Caki2 (cell line): ENCODE results near the gene NEO1. TPM values are rescaled to one million over a fixed set of nuclear protein-coding genes. Genes with fewer than 3 reads are reported as not detected.

Experiments
- DNase-seq: peaks from one replicate; pipeline ENCODE4 v3.0.0-alpha.2; 2015; ENCODE audit warnings: low read depth
- in situ Hi-C: cut with HindIII; loops from 2 replicates; pipeline ENCODE4 v1.10.0; 2016; ENCODE audit warnings: low sequenced_read_pairs, low pct_unique_long_range_greater_than_20kb, mixed read lengths
- total RNA-seq: library from RNA; depleted of rRNA; stranded (reverse); fragments of >200 nt; shearing (Covaris generic); gene quantifications from 2 replicates; pipeline ENCODE4 v1.2.3, GENCODE V29; 2014; ENCODE audit warnings: low replicate concordance

The NEO1 gene
- total RNA-seq, 1 experiment from 2014 or later: 8.0 TPM

GRCh38 chr15:73028031-73028430, 24.2 kb upstream of the NEO1 start:
- in situ Hi-C loops: no loop called here
- no peak for DNase-seq

DNA sequence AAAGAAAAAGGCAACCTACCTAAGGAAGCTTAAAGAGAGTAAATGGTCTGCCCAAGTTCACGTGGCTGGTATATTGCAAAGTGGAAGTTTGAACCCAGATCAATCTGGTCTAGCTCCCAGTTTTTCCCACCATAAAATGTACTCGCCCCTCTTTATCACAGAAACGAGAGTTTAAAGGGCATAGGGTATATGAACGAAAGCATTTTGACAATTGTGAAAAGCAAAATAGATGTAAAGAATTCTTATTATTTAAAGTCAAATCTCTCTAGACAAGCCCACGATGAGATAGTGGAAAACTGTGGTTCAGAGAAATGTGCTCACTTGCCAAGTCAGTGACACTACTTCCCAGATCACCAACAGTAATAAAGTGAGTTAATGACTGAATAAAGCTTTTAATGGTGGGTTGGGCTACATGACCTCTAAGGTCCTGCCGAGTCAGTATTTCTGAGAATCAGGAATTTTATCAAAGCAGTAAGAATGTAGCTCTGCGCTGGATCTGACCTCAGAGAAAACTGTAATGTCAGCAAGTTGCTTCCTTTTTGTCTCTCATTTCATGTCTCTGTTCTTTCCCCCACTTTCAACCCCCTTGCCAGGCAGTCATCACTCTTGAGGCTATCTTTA, 23.3 kb upstream of the NEO1 start:
- in situ Hi-C loops: no loop called here
- DNase-seq: no peak

DNA sequence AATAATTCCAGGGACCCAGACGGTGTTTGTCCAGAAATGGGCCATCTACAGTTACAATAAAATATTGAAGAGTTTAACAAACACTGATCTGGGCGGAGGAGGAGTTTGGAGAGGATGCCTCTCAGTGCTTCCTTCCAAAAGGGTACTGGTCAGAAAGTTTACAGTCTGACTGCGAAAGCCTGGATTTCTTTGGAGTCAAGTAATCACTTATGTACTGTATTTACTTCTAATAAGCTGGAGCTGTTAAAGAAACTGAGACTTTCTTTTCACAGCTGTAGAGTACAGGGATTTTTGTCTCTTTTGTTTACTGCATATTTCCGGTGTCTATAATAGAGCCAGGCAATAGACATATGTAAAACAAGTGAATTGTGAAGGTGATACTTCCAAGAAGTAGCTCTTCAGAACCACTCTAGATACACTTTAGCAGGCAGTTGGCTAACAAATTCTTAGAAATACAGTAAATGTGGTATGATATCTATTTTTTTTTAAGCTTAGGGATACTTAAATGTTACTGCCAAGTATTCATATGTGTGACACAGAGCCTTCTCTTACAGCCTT, 22.1 kb upstream of the NEO1 start:
- DNase-seq: no peak

DNA sequence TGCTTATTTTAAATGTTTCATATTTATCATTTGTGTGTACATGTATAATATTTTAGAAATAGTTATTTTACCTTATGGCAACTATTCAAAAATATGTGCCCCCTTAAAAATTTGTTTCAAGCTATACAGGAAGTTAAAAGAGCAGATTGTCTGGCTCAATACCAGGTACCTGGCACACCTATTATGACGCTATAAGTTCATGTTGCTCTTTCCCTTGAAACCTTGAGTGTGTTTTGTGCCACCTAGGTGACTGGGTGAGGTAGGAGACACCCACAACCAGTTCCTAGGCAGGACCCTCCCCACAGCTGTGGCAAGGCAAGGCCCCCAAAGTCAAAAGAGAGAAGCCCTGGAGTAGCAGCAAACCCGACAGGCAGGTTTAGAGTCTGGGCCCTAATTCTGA, 20.6 kb upstream of the NEO1 start:
- no peak for DNase-seq
- in situ Hi-C loops: no loop called here

More for the DNA sequence above, 22.1 kb upstream of the NEO1 start:
- in situ Hi-C loops: no loop called here

DNA sequence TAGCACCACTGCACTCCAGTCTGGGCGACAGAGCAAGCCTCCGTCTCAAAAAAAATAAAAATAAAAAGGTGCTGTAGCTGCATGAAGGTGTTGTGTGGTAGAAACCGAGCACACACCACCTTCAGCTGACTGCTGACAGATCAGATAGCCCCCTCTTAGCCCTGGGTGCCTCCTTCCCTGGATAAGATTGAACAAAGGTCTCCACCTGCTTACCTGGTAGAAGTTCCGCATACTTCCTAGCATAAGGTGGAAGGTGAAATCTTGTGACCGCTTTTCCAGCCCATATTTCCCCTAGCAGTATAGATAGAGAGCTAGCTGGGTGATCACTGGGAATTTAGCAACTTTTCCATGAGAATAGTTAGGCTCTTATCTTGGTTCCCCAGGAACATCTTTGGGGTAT, 18.7 kb upstream of the NEO1 start:
- in situ Hi-C loops: no loop called here
- DNase-seq: no peak

- in situ Hi-C loops: no loop called here
- no peak for DNase-seq
These were observed 18.0 kb upstream of the NEO1 start for GRCh38 chr15:73034221-73034620.

DNA sequence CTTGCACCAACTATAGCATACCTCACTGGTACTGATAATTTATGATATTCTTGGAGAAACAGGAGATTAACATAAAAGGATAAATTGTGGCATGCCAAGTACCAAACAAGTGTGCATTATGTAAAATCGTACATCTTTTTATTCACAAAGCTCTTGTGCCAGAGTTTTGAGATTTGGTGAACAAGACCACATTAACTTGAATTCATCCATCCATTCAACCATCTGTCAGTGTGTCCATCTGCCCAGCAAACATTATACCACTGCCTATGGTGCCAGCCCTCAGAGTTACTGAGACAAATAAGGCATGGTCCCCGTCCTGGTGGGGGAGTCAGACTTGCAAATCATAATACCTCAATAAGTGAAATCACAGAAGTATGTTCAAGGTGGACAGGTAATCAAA, 17.0 kb upstream of the NEO1 start:
- in situ Hi-C loops: no loop called here
- no peak for DNase-seq

GRCh38 chr15:73038220-73038619, 14.0 kb upstream of the NEO1 start:
- in situ Hi-C loops: no loop called here
- DNase-seq: no peak

- DNase-seq: no peak
- in situ Hi-C loops: no loop called here
These were observed 6.2 kb upstream of the NEO1 start for GRCh38 chr15:73046073-73046472.

DNA sequence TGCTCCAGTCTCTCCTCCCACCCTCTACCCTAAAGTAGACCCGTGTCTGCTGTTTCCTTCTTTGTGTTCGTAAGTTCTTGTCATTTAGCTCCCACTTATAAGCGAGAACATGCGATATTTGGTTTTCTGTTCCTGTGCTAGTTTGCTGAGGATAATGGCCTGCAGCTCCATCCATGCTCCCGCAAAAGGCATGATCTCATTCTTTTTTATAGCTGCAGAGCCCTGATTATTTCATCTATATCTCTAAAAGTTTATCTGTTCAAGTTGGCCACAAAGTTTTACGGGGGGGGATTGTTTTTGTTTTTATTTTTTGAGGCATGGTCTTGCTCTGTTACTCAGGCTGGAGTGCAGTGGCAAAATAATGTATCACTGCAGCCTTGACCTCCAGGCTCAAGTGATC, 4.4 kb upstream of the NEO1 start:
- in situ Hi-C loops: no loop called here
- DNase-seq: no peak

DNA sequence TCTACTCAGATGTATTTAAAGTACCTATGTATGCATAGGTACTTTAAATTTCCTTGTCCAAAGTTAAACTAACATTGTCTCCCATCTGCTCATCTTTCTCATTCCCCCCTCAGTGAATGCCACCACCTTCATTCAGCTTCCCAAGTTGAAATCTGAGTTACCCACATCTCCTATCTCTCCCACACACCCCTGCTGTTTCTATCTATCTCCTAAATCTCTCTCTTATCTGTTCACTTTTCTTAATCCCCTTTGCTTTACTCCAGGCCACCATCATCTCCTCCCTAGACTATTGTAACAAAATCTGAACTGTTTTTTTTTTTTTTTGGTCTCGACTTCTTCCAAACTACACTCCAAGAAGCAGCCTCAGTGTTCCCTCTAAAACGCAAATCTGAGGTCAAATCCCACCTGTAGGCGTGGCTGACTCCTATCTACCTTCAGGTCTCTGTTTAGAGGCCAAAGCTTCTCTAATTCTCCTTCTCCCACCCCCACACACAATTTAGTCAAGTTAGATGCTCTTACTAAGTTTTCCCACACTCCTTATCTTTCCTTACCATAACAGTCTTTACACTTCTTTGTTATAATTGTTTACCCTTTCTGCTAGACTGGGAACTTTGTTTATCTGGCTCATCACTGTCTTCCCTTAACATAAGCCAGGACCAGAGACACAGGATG, 3.5 kb upstream of the NEO1 start:
- in situ Hi-C loops: no loop called here
- DNase-seq: no peak

DNA sequence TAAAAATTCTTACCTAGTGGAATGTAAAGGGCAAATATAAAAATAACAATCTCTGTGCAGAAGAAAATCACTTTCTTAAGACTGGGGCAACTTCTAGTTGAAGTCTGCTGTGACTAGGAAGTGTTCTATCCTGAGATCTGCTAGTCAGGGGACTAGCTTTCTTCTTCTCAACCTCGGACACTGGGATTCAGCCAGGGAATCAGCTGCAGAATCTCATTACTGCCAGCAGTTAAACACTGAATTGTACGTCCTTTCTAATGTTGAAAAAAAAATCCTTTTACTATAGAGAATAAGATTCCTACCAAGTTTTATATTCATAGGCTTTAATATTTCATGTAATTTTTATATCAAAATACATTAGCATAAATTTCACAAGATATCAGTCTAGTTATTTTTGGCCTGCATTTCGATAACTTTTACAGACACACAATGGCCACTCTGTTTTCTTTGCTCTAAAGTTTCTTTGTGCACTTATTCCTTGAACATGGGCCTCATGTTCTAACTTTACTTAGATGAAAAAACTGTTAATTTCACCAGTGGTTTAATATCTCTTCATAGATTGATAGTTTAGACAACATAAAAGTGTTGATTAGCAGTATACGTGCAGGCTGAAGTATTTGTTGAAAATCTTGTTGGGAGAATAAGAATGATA, 2.6 kb upstream of the NEO1 start:
- in situ Hi-C loops: no loop called here
- DNase-seq: no peak

GRCh38 chr15:73050561-73051295, 1.5 kb upstream of the NEO1 start:
- in situ Hi-C loops: no loop called here

GRCh38 chr15:73051391-73051806, 864 bp upstream of the NEO1 start:
- in situ Hi-C loops: no loop called here
- no peak for DNase-seq

More at GRCh38 chr15:73050561-73051295, 1.5 kb upstream of the NEO1 start:
- no peak for DNase-seq

- peak; percentile 62 for DNase-seq
- in situ Hi-C loops: no loop called here
These were observed 562 bp downstream of the NEO1 start for GRCh38 chr15:73052653-73053397.

DNA sequence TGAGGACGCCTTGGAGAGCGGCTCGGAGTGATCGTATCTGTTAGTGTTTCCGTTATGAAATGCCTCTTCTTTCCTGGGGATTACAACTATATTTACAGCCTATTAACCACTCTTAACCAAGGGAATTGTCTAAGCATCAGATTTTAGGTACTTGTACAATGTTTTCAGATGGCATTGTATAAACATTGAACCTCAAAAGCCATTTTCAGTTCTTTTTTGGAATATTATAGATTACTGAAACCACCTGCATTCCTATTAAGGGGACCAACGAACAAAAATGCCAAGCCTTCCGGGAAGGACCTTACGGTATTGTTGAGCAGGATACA, 1.1 kb downstream of the NEO1 start:
- in situ Hi-C loops: no loop called here
- DNase-seq: no peak

- in situ Hi-C loops: no loop called here
- no peak for DNase-seq
These were observed 2.2 kb downstream of the NEO1 start for GRCh38 chr15:73054417-73054953.

GRCh38 chr15:73056460-73056859, 4.2 kb downstream of the NEO1 start:
- DNase-seq: no peak
- in situ Hi-C loops: no loop called here
